GM10248 (cell line): Measurements from ENCODE around the gene PRPF39.

Source experiments
- CTCF ChIA-PET: fragments of 300-600 bp; sonication (Branson Sonifier 250); formaldehyde crosslinking; extraction: SDS; loops from one replicate; lab custom pipeline; 2021; ENCODE audit warnings: antibody characterized with exemption; lab: Yijun Ruan, JAX
- POLR2A ChIA-PET: fragments of 350-650 bp; sonication (Branson Sonifier 250); formaldehyde crosslinking; extraction: SDS; loops from one replicate; lab custom pipeline; 2020; ENCODE audit warnings: antibody characterized with exemption; lab: Yijun Ruan, JAX
- DNase-seq: peaks from one replicate; pipeline ENCODE4 v3.0.0; 2012; ENCODE audit errors: extremely low spot score
- TF ChIP-seq, protein P1 (sequence below): IDR thresholded peaks from 2 replicates; pipeline ENCODE4 v1.5.1; 2012; ENCODE audit warnings: mild to moderate bottlenecking, low read depth; ENCODE audit errors: extremely low read depth, missing control alignments, control extremely low read depth

Gene PRPF39

GRCh38 chr14:45123271-45123670, 39.4 kb downstream of the PRPF39 start:
- CTCF ChIA-PET: interaction anchor here (1.1 kb wide), 1 partner anchor 38 kb away, joined by 3 read pairs; no protein-coding TSS in a partner anchor
- POLR2A ChIA-PET: no interaction called here
- TF ChIP-seq, protein P1, sequence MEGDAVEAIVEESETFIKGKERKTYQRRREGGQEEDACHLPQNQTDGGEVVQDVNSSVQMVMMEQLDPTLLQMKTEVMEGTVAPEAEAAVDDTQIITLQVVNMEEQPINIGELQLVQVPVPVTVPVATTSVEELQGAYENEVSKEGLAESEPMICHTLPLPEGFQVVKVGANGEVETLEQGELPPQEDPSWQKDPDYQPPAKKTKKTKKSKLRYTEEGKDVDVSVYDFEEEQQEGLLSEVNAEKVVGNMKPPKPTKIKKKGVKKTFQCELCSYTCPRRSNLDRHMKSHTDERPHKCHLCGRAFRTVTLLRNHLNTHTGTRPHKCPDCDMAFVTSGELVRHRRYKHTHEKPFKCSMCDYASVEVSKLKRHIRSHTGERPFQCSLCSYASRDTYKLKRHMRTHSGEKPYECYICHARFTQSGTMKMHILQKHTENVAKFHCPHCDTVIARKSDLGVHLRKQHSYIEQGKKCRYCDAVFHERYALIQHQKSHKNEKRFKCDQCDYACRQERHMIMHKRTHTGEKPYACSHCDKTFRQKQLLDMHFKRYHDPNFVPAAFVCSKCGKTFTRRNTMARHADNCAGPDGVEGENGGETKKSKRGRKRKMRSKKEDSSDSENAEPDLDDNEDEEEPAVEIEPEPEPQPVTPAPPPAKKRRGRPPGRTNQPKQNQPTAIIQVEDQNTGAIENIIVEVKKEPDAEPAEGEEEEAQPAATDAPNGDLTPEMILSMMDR: no peak

DNA sequence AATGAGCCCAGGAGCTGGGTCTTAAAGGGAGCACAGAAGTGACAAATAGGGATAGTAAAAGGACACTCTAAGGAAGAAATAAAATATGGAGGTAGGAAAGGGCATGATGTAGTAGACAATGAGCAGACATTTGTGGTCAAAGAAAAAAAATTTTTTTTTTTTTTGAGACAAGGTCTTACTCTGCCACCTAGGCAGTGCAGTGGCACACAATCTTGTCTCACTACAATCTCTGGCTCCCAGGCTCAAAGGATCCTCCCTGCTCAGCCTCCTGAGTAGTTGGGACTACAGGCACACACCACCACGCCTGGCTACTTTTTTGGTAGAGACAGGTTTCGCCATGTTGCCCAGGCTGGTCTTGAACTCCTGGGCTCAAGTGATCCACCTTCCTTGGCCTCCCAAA, 41.8 kb downstream of the PRPF39 start:
- POLR2A ChIA-PET: no interaction called here
- DNase-seq: no peak
- TF ChIP-seq, protein P1: no peak
- CTCF ChIA-PET: interaction anchor here (1.1 to 1.8 kb wide), 3 partner anchors 13 to 164 kb away, joined by 3 to 4 read pairs (median 4); partner anchors contain the start of genes KLHL28 and TOGARAM1

More at GRCh38 chr14:45123271-45123670, 39.4 kb downstream of the PRPF39 start:
- DNase-seq: no peak

DNA sequence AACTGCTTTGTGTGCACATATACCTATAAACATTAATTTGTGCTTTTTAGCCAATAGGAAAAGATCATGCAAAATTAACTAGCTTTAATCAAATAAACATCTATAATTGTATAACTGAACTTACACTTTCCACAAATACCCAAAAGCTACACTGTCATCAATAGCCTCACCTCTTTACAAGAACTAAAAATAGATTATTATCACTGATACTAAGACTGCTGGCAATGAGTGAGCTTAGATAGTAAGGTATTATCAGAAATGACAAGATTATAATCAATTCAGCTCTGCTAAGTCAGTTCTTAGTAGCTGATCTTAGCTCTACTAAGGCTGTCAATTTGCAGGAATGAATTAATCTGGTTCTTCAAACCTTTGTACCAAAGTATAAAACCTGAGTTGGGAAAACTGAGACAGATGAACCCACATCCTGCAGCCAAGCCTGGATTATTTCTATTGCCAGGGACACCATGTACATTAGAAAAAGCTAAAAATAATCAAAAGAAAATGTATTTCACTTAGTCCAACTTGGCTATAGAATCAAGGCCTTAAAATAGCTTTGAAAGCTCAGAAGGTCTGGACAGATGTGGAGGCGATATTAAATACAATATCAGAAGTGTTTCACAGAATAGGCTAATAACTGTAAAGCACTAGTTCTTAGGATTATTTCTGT, 45.2 kb downstream of the PRPF39 start:
- POLR2A ChIA-PET: no interaction called here
- no peak for DNase-seq
- TF ChIP-seq, protein P1: no peak
- CTCF ChIA-PET: interaction anchor here (0.7 to 2.6 kb wide), 8 partner anchors 10 to 215 kb away, joined by 3 to 12 read pairs (median 4); no protein-coding TSS in a partner anchor

GRCh38 chr14:45133683-45134050, 49.8 kb downstream of the PRPF39 start:
- DNase-seq: no peak
- POLR2A ChIA-PET: interaction anchor here (1.6 kb wide), 1 partner anchor 171 kb away, joined by 3 read pairs; the partner anchor contains the start of genes KLHL28 and TOGARAM1
- CTCF ChIA-PET: interaction anchor here (1.1 to 1.6 kb wide), 3 partner anchors 34 to 220 kb away, joined by 3 to 6 read pairs (median 4); no protein-coding TSS in a partner anchor
- TF ChIP-seq, protein P1: no peak

- TF ChIP-seq, protein P1: peak; percentile 32
- CTCF ChIA-PET: interaction anchor here (1.1 to 1.6 kb wide), 6 partner anchors 25 to 221 kb away, joined by 3 to 6 read pairs (median 4); no protein-coding TSS in a partner anchor
- DNase-seq: peak; percentile 98
- POLR2A ChIA-PET: interaction anchor here (1.6 kb wide), 1 partner anchor 172 kb away, joined by 3 read pairs; the partner anchor contains the start of genes KLHL28 and TOGARAM1
Measured at GRCh38 chr14:45134051-45134958, 50.4 kb downstream of the PRPF39 start, which contains the start of gene FKBP3. FKBP3 (minus strand) TSS chr14:45134481; CDS start chr14:45134456, 25 bp downstream.
